Epithelial cell of prostate (primary cell): ENCODE measurements around the gene MOGAT3.

ENCODE experiments used
- DNase-seq: peaks from one replicate; pipeline ENCODE4 v3.0.0-alpha.2; 2011; ENCODE audit warnings: low read depth, low spot score
- H3K27ac ChIP-seq: fragments of 450-650 bp; 2 replicates; pipeline ENCODE4 v1.5.1; 2017; ENCODE audit warnings: mild to moderate bottlenecking

Gene MOGAT3

GRCh38 chr7:101235050-101235449, 34.2 kb upstream of the MOGAT3 start:
- DNase-seq: no peak

GRCh38 chr7:101234636-101235035, 33.8 kb upstream of the MOGAT3 start:
- no peak for DNase-seq

More at GRCh38 chr7:101235050-101235449, 34.2 kb upstream of the MOGAT3 start:
- no peak overlapping the region for H3K27ac ChIP-seq

DNA sequence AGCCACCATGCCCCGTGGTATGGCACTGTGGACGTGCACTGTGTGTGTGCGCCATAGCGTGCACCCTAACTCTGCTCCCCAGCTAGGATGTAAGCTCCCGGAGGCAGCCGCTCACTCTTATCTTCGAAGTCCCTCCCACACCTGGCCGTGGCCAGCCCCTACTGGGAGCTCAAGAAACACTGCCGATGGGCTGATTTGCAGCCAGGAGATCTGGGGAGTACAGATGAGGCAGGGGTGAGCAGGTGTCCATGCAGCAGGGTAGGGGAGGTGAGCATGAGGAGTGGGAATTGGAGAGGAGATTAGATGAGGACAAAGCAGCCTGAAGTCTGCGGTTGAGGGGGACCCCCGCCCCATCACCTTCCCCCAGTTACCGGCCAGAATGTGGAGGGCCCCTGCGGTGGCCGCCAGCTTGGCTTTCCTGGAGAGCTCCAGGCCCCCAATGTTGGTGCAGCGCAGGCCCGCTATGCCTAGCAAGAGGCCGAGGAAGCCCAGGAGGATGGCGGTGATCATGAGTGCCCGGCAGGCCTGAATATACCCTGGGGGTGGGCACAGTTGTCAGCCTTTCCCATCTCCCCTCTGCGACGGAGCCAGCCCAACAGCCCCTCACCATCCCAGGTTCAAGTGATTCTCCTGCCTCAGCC, 33.2 kb upstream of the MOGAT3 start:
- no peak overlapping the region for H3K27ac ChIP-seq
- no peak for DNase-seq

More at GRCh38 chr7:101234636-101235035, 33.8 kb upstream of the MOGAT3 start:
- no peak overlapping the region for H3K27ac ChIP-seq

- peak overlapping the region; percentile 82 for H3K27ac ChIP-seq
- peak; percentile 14 for DNase-seq
These were observed 31.5 kb upstream of the MOGAT3 start for GRCh38 chr7:101232141-101232850.

- H3K27ac ChIP-seq: peak overlapping the region; percentile 82
- no peak for DNase-seq
These were observed 30.8 kb upstream of the MOGAT3 start for GRCh38 chr7:101231644-101232043.

DNA sequence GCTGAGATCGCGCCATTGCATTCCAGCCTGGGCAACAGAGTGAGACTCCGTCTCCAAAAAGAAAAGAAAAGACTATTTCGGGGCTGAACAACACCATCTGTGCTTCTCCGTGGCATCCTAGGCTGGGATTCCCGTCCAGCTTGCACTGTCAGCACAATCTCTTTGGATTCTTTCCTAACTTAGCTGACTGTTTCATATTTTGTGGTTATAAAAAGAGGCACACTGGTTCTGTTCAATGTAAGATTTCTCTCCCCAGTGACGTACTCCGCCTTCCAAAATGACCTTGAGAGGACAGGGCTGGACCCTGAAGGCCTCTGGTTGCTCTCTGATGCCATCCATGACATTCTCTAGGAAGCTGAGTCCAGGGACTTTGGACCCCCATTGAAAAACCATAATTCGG, 25.9 kb upstream of the MOGAT3 start:
- no peak overlapping the region for H3K27ac ChIP-seq
- DNase-seq: no peak

DNA sequence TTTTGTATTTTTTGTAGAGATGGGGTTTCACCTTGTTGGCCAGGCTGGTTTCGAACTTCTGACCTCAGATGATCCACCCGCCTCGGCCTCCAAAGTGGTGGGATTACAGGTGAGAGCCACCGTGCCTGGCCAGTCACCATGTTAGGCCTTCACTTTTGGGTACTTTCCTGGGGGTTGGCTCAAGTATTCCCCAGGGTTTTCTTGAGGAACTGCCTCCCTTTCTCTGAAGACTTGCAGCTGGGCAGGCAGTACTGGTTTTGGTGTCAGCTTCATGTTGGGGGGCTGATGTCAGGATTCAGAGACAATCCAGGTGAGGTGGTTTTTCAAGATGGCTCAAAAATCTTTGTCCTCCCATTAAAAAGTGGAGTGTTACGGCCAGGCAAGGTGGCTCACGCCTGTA, 24.8 kb upstream of the MOGAT3 start:
- H3K27ac ChIP-seq: no peak overlapping the region
- DNase-seq: no peak

DNA sequence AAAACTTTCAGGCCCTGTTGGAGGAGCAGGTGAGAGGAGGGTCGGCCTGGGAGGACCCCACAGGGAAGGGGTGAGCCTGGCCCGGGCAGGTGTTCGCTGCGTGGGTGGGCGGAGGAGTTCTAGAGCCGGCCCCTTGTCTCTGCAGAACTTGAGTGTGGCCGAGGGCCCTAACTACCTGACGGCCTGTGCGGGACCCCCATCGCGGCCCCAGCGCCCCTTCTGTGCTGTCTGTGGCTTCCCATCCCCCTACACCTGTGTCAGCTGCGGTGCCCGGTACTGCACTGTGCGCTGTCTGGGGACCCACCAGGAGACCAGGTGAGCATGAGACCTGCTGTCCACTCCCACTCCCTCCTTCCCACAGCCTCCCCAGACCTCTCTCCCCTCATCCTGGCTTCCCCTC, 22.7 kb upstream of the MOGAT3 start:
- H3K27ac ChIP-seq: no peak overlapping the region
- DNase-seq: no peak

GRCh38 chr7:101222275-101222830, 21.5 kb upstream of the MOGAT3 start:
- no peak for DNase-seq
- H3K27ac ChIP-seq: no peak overlapping the region

DNA sequence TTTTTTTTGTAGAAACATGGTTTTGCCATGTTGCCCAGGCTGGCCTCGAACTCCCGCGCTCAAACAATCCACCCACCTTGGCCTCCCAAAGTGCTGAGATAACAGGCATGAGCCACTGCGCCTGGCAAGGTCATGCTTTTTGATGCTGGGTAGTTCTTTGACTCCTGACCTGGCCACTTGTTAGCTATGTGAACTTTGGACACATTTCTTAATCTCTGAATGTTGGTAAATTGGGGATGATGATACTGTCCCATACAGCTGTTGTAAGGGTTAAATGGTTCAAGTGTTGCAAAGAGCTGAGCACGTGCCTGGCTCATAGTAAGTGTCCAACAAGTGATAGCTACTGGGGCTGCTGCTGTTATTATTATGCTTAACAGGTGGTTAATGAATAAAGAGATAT, 19.5 kb upstream of the MOGAT3 start:
- no peak for DNase-seq
- no peak overlapping the region for H3K27ac ChIP-seq

DNA sequence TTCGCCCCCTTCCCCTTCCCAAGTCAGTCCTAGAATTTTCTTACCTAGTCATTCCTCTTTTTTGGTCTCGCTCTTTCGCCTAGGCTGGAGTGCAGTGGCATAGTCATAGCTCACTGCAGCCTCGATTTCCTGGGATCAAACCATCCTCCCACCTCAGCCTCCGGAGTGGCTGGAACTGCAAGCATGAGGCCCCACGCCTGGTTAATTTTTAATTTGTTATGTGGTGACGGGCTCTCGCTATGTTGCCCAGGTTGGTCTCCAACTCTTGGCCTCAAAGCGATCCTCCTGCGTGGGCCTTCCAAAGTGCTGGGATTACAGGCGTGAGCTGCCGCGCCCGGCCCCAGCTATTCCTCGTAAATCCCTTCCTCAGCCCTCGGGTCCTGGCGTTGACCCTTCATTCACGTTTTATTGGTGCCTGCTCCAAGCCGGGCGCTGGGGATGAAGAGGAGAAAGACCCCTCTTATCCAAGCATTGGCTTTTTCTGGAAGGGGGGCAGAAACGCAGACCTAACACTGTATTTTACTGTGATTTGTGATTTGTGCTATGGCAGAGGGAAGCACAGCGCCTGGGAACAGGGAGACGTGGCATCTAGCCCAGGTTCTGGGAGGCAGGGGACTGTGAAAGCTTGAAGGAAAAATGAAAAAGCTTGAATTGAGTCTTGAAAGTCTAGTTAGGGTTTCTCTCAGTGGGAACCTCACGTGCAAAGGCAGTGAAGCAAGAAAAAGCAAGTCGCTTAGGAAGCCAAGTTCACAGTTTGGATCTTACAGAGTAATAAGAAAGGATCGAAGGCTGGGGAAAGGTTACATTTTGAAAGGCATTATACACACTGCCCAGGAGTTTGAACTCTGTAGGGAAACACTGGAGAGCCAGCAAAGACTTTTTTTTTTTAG, 17.6 kb upstream of the MOGAT3 start:
- H3K27ac ChIP-seq: peak overlapping the region; percentile 86
- DNase-seq: no peak

DNA sequence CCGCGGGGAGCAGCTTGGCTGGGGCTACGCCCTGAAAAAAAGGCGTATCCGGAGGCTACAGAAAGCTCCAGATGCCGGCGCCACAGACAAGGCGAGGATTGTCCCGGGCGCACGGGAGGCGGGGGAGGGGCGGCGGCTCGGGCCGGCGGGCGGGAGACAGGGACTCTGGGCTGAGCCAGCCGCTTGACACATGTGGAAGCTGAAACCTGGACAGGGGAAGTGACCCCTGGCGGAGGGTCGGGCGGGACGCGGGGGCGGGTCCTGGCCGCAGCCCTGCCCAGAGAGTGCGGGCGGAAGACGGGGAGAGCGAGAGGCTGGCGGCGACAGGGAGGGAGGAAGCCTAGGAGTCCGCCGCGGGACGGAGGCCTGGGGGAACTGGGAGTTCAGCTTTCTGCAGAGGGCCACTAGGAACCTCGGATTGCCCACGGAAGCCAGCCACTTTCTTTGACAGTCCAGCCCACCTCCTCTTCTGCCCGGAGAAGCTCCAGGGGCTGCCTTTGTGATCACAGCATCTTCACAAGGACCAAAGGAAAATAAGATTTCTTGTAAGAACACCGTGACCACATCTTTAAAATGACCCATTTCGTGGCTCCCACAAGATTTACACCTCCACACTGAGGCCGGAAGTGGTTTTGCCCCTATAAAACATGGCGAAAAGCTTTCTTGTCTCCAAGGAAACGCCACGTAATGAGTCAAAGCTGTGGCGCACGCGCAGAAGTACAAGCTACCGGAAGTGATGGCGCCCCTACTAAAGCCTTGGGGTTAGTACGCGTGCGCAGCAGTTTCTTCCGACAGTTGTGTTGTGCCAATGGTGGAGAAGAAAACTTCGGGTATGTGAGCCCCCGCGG, 16.8 kb upstream of the MOGAT3 start, which contains the start of the genes PLOD3 and ZNHIT1:
TSS of gene PLOD3 (minus strand) at position 194 of the 848 bp plus-strand sequence. CDS start 307 bp downstream, outside the sequence.
TSS of gene ZNHIT1 (plus strand) at position 778 of the 848 bp plus-strand sequence. CDS start at position 809, 31 bp downstream.
- peak; percentile 81 for DNase-seq
- H3K27ac ChIP-seq: peak within 1 kb of the TSS; percentile 86

- H3K27ac ChIP-seq: peak overlapping the region; percentile 86
- no peak for DNase-seq
These were observed 16.1 kb upstream of the MOGAT3 start for GRCh38 chr7:101216860-101217387.

- H3K27ac ChIP-seq: no peak overlapping the region
- no peak for DNase-seq
These were observed 15.4 kb upstream of the MOGAT3 start for GRCh38 chr7:101216001-101216859.

DNA sequence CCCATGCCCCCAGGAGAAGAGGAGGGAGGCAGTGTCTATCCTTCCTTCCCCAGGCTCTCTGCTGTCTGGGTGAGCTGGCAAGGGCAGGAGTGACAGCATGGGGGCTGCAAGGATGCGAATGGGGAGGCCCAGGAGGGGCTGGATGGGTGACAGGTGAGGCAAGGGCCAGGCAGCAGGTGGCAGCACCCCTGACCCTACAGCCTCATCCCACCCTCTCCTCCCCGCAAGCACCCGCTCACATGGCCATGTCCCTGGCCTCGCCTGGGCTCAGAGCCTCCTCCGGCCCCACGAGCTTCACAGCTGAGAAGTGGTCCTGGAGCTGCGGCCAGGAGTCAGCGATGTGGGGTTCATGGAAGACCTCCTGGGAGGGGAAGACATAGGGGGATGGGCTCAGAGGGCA, 11.2 kb upstream of the MOGAT3 start:
- H3K27ac ChIP-seq: no peak overlapping the region
- DNase-seq: no peak

- H3K27ac ChIP-seq: no peak overlapping the region
- no peak for DNase-seq
These were observed 10.7 kb upstream of the MOGAT3 start for GRCh38 chr7:101211501-101211900.

GRCh38 chr7:101210143-101210542, 9.3 kb upstream of the MOGAT3 start:
- no peak overlapping the region for H3K27ac ChIP-seq
- no peak for DNase-seq

DNA sequence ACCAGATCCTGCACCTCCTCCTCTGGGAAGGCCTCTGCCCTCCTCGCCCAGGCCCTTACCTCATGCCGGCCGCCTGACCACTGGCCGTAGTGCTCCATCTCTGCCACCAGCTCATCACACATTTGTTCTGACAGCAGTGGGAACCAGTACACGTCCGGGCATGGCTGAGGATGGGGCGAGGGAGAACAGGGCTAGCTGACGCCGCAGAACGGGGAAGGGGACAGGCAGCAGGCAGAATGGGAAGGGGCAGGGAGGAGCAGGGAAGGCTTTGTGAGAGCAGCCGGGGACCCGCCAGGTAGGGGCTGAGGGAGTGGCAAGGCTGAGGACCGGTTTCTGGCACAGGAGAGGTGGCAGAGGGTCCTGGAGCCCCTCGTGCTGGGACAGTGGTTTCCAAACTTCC, 8.0 kb upstream of the MOGAT3 start:
- no peak overlapping the region for H3K27ac ChIP-seq
- no peak for DNase-seq
